ENCODE data around the gene RIN3.

DNA sequence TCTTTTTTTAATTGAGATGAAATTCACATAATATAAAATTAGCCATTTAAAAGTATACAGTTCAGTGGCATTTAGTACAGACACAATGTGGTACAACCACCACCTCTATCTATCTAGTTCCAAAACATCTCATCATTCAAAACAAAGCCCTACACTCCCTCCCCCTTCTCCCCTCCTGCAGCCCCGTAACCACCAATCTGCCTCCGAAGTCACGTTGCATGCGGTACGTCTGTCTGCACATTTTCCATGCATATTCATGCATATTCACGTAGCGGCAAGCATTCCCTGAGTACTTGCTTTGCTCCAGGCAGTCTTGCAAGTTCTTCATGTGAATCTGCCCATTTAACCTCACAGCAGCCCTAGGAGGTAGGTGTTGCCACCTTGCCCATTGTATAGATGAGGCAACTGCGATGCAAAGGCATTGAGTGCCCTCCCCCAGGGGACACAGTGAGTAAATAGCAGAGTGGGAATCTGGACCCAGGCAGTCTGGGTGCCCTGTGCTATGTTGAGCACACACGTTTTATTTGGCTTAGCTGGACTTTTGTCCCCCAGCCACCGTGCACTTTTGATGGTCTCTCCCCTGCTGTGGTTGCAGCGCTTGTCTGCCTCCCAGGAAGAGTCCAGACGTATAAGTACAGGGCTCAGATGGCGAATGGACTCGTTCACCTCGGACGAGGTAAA is 43.4 kb downstream of the RIN3 start:
- no peak for TF ChIP-seq EP300 (IDR thresholded peaks at IDR 0.05)
- no peak for TF ChIP-seq POLR2A (IDR thresholded peaks at IDR 0.05)
